ENCODE data around the gene CAVIN2.

The CAVIN2 gene

DNA sequence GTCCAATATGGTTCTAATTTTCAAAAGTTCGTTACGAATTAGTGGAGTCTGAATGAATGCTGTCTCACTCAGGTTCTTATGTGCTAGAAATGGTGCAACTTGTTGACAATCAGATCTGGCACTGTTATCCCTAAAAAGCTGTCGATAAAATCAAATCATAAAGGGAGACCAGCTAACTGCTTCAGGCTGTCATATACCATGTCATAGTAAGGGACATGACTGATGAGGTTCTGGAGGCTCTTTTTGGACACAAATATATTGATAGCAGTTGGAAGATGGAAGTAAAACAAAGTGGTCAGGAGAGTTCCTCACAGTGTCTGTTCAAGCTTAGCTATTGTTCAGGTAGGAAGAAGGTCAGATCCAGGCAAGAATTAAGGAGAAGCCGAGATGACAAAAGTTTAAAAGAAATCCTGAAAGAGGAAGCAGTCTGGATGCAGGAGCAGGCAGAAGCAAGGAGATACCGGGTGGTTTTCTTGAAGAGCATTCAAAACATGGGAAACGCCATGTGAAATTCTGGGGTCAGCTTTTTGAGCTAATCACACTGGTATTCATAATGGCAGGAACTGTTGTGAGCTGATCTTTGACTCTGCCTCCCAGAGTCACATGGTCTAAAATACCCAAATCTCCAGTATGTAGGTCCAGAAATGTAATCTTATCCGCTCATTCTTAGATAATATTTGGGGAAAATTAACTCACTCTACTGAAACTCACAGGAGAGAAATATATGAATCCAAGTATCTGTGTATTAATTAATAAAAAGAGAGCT lies 9.4 kb upstream of the CAVIN2 start:
- H3K4me2 ChIP-seq (ENCODE audit: low read length), result no peak overlapping the region

DNA sequence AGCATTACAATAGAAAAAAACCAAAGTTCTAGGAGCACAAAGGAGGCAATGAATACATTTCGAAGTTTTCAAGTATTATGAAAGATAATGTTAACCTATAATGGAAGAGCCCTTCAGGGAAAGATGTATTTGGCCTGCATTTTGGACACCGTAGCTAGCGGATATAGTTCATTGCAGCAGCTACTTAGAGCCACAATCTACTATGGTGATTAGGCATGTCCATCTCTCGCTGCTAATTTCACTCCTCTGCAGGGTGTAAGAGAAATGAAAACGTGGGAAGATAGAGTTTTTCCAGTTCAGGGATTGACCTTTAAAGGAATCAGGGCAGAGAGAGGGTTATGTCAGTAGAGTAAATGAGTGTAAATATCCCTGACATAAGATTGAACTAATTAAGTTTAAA lies 8.5 kb upstream of the CAVIN2 start:
- no peaks in the 10 kb centered on the region for H3K36me3 ChIP-seq (ENCODE audit: insufficient read depth, low read length)
- TF ChIP-seq, protein P1, sequence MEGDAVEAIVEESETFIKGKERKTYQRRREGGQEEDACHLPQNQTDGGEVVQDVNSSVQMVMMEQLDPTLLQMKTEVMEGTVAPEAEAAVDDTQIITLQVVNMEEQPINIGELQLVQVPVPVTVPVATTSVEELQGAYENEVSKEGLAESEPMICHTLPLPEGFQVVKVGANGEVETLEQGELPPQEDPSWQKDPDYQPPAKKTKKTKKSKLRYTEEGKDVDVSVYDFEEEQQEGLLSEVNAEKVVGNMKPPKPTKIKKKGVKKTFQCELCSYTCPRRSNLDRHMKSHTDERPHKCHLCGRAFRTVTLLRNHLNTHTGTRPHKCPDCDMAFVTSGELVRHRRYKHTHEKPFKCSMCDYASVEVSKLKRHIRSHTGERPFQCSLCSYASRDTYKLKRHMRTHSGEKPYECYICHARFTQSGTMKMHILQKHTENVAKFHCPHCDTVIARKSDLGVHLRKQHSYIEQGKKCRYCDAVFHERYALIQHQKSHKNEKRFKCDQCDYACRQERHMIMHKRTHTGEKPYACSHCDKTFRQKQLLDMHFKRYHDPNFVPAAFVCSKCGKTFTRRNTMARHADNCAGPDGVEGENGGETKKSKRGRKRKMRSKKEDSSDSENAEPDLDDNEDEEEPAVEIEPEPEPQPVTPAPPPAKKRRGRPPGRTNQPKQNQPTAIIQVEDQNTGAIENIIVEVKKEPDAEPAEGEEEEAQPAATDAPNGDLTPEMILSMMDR (IDR thresholded peaks at IDR 0.05; ENCODE audit: low read length), result no peak
- no peak for TF ChIP-seq EZH2 (IDR thresholded peaks at IDR 0.05; ENCODE audit: borderline replicate concordance, low read length)
- no peaks in the 10 kb centered on the region for H3K4me1 ChIP-seq (ENCODE audit: insufficient read depth, low read length, severe bottlenecking)
- H3K27ac ChIP-seq (ENCODE audit: low read depth, low read length, poor library complexity, severe bottlenecking), result no peak overlapping the region
- H3K4me2 ChIP-seq (ENCODE audit: low read length), result no peak overlapping the region
- no peaks in the 10 kb centered on the region for H3K9me3 ChIP-seq (ENCODE audit: low read length)
- H4K20me1 ChIP-seq (ENCODE audit: insufficient read depth, low read length), result no peaks in the 10 kb centered on the region
- no peak overlapping the region for H3K9ac ChIP-seq (ENCODE audit: low read length)
- no peaks in the 10 kb centered on the region for H3F3A ChIP-seq (ENCODE audit: insufficient read depth, low read length)
- H2AFZ ChIP-seq (ENCODE audit: low read length), result no peak overlapping the region
- no peaks in the 10 kb centered on the region for H3K9me2 ChIP-seq (ENCODE audit: low read depth, low read length)
- H3K4me3 ChIP-seq (ENCODE audit: low read depth, low read length, poor library complexity, severe bottlenecking), result no peak overlapping the region
- no peaks in the 10 kb centered on the region for H3K27me3 ChIP-seq (ENCODE audit: insufficient read depth, low read length)
- H3K79me2 ChIP-seq (ENCODE audit: insufficient read depth, low read length), result no peaks in the 10 kb centered on the region

More for the DNA sequence above, 9.4 kb upstream of the CAVIN2 start:
- Histone ChIP-seq H3K27ac (ENCODE audit: low read depth, low read length, poor library complexity, severe bottlenecking) (no peak overlapping the region), H3K4me1 (ENCODE audit: insufficient read depth, low read length, severe bottlenecking) (no peaks in the 10 kb centered on the region), H3F3A (ENCODE audit: insufficient read depth, low read length) (no peaks in the 10 kb centered on the region), H4K20me1 (ENCODE audit: insufficient read depth, low read length) (no peaks in the 10 kb centered on the region), H3K27me3 (ENCODE audit: insufficient read depth, low read length) (no peaks in the 10 kb centered on the region), H3K36me3 (ENCODE audit: insufficient read depth, low read length) (no peaks in the 10 kb centered on the region), H3K79me2 (ENCODE audit: insufficient read depth, low read length) (no peaks in the 10 kb centered on the region), H3K4me3 (ENCODE audit: low read depth, low read length, poor library complexity, severe bottlenecking) (no peak overlapping the region), H3K9me2 (ENCODE audit: low read depth, low read length) (no peaks in the 10 kb centered on the region), H2AFZ (ENCODE audit: low read length) (no peak overlapping the region), H3K9ac (ENCODE audit: low read length) (no peak overlapping the region), H3K9me3 (ENCODE audit: low read length) (no peaks in the 10 kb centered on the region)
- TF ChIP-seq EZH2 (IDR thresholded peaks at IDR 0.05; ENCODE audit: borderline replicate concordance, low read length), result no peak
- TF ChIP-seq, protein P1 (IDR thresholded peaks at IDR 0.05; ENCODE audit: low read length), result no peak

DNA sequence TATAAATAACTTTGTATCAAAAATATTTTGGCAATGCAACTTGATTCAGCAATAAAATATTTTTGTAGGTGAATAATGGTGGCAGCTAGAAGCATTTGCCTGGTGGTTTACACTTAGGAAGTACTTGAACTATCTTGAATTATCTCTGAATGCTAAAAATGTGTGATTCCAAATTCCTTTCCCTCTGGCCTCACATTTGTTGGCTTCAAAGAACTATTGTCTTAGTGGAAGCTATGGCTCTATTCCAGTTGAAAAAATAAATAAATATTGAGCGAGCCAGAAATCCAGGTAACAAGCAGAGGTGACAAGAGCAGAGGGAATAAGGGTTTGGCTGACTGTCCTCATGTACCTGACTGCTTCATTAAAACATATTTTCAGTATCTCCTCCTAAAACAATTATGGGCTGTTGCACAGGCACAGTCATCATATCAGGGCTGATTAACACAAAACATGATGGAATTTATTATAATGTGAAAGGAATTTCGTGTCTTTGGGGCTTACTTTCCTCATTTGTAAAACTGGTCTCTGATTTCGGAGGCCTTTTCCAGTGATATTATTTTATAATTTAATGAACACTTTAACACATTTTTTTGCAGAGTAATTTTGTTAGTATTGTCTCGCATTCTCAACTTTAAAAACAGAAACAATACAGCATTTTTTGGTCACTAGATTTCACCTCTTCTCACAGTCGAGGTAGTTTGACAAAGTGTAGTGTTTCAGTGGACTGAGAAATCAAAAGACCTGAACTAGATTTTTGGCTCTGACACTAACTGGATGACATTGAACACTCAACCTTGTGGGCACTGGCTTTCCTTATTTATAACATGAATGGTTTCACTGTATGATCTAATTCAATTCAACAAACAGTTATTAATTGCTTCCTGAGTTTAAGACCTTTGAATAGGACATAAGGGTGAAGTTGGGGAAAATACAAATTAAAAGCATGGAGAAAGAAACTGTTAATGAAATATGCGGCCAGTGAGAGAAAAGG lies 7.8 kb upstream of the CAVIN2 start:
- no peak for TF ChIP-seq EZH2 (IDR thresholded peaks at IDR 0.05; ENCODE audit: borderline replicate concordance, low read length)
- TF ChIP-seq, protein P1 (IDR thresholded peaks at IDR 0.05; ENCODE audit: low read length), result no peak
- H3K9ac ChIP-seq (ENCODE audit: low read length), result no peak overlapping the region
- H3K79me2 ChIP-seq (ENCODE audit: insufficient read depth, low read length), result no peaks in the 10 kb centered on the region
- no peaks in the 10 kb centered on the region for H3K9me2 ChIP-seq (ENCODE audit: low read depth, low read length)
- no peak overlapping the region for H2AFZ ChIP-seq (ENCODE audit: low read length)
- H3K36me3 ChIP-seq (ENCODE audit: insufficient read depth, low read length), result no peaks in the 10 kb centered on the region
- H3K27ac ChIP-seq (ENCODE audit: low read depth, low read length, poor library complexity, severe bottlenecking), result no peak overlapping the region
- H3K4me1 ChIP-seq (ENCODE audit: insufficient read depth, low read length, severe bottlenecking), result no peaks in the 10 kb centered on the region
- H3K4me2 ChIP-seq (ENCODE audit: low read length), result no peak overlapping the region
- H3K27me3 ChIP-seq (ENCODE audit: insufficient read depth, low read length), result no peaks in the 10 kb centered on the region
- no peaks in the 10 kb centered on the region for H3K9me3 ChIP-seq (ENCODE audit: low read length)
- H3K4me3 ChIP-seq (ENCODE audit: low read depth, low read length, poor library complexity, severe bottlenecking), result no peak overlapping the region
- no peaks in the 10 kb centered on the region for H4K20me1 ChIP-seq (ENCODE audit: insufficient read depth, low read length)
- no peaks in the 10 kb centered on the region for H3F3A ChIP-seq (ENCODE audit: insufficient read depth, low read length)

Measured in OCI-LY1 (cell line).